Measurements from ENCODE around the gene SEC24D. TPM values are rescaled to one million over a fixed set of nuclear protein-coding genes. Genes with fewer than 3 reads are reported as not detected.

SEC24D gene
- total and polyA plus RNA-seq, 2 experiments from 2014 or later, result 37.6 to 94.8 TPM

- no peak for TF ChIP-seq ZNF462 (CRISPR knock-in tag; IDR thresholded peaks at IDR 0.05)
- TF ChIP-seq REST (IDR thresholded peaks at IDR 0.05; ENCODE audit: unreplicated experiment), result no peak
These were observed 94.5 kb downstream of the SEC24D start (continued) for GRCh38 chr4:118741301-118741855.

GRCh38 chr4:118740869-118741268 lies 95.1 kb downstream of the SEC24D start:
- Histone ChIP-seq H3K79me2 (replicated peaks; ENCODE audit: insufficient read depth) (no peaks in the 10 kb centered on the region), H3F3A (replicated peaks; ENCODE audit: low read depth) (no peaks in the 10 kb centered on the region; the same call in 1 of the 2 replicates), H2AFZ (no peak overlapping the region), H3K9me2 (ENCODE audit: insufficient read depth) (no peaks in the 10 kb centered on the region), H3K4me2 (no peak overlapping the region), H3K4me3 (no peak overlapping the region), H3K27me3 (ENCODE audit: insufficient read depth) (no peaks in the 10 kb centered on the region), H4K20me1 (replicated peaks; ENCODE audit: insufficient read depth) (no peaks in the 10 kb centered on the region; the same call in 1 of the 2 replicates), H3K36me3 (ENCODE audit: insufficient read depth) (peaks cover 43% of the 10 kb centered on the region), H3K27ac (ENCODE audit: low read depth) (no peak overlapping the region), H3K4me1 (ENCODE audit: insufficient read depth) (0 out of 2 replicates have a peak, but pooled peaks cover 6% of the 10 kb centered on the region)
- ATAC-seq (no peak), DNase-seq (ENCODE audit: low spot score) (peak; percentile 43)
- no peak overlapping the region for H3K4me3 Mint-ChIP-seq
- no peaks in the 10 kb centered on the region for H3K9me3 Mint-ChIP-seq
- H3K4me1 Mint-ChIP-seq, result peaks cover 3% of the 10 kb centered on the region; the same call in 2 of the 3 replicates
- H3K27ac Mint-ChIP-seq, result no peak overlapping the region
- no peak for TF ChIP-seq POLR2AphosphoS5 (IDR thresholded peaks at IDR 0.05; ENCODE audit: low read depth)
- peak in 1 of 2 experiments; percentile 54; a peak in 3 of 4 replicates for TF ChIP-seq CTCF (conservative IDR thresholded peaks at IDR 0.05; ENCODE audit: low read depth in 2 of 2)
- no peaks in the 10 kb centered on the region for H3K27me3 Mint-ChIP-seq (ENCODE audit: insufficient read depth, low read depth, poor library complexity)
- H3K36me3 Mint-ChIP-seq (ENCODE audit: low read depth), result peaks cover 55% of the 10 kb centered on the region
